Measurements from ENCODE around the gene PLSCR3.
A peak's percentile ranks its signal among the peaks of the same experiment; 100 is the strongest.

PLSCR3 gene

DNA sequence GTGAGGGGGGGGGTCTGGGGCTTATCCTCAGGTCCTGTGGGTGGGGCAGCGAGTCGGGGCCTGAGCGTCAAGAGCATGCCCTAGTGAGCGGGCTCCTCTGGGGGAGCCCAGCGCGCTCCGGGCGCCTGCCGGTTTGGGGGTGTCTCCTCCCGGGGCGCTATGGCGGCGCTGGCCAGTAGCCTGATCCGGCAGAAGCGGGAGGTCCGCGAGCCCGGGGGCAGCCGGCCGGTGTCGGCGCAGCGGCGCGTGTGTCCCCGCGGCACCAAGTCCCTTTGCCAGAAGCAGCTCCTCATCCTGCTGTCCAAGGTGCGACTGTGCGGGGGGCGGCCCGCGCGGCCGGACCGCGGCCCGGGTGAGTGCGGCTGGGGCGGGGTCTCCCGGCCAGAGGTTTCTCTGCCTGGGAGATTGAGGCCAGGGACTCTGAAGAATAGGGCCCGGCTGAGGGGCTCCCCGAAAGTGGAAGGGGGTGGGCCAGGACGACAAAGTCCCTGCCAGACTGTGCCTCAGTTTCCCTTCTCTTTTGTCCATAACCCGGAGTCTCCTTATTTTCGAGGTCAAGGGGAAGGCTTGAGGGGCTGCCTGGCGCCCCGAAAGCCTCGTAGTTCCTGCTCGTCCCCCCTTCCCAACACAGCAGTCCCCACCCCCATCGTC, 45.3 kb upstream of the PLSCR3 start, which contains the start of gene FGF11:
Gene FGF11, plus strand, starts transcription at position 51 of the 651 bp plus-strand sequence. Its CDS starts 109 bp downstream, at position 160.
- DNase-seq (ENCODE audit: low read depth in 2 of 2) = no peak
- TF ChIP-seq, protein P1, sequence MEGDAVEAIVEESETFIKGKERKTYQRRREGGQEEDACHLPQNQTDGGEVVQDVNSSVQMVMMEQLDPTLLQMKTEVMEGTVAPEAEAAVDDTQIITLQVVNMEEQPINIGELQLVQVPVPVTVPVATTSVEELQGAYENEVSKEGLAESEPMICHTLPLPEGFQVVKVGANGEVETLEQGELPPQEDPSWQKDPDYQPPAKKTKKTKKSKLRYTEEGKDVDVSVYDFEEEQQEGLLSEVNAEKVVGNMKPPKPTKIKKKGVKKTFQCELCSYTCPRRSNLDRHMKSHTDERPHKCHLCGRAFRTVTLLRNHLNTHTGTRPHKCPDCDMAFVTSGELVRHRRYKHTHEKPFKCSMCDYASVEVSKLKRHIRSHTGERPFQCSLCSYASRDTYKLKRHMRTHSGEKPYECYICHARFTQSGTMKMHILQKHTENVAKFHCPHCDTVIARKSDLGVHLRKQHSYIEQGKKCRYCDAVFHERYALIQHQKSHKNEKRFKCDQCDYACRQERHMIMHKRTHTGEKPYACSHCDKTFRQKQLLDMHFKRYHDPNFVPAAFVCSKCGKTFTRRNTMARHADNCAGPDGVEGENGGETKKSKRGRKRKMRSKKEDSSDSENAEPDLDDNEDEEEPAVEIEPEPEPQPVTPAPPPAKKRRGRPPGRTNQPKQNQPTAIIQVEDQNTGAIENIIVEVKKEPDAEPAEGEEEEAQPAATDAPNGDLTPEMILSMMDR (IDR thresholded peaks at IDR 0.05; ENCODE audit: low read depth, low read length) = no peak
- H3K4me3 ChIP-seq (replicated peaks in 1 of 2; ENCODE audit: low read depth in 2 of 2, low read length in 2 of 2) = peak within 1 kb of the TSS; percentile 48 to 50

DNA sequence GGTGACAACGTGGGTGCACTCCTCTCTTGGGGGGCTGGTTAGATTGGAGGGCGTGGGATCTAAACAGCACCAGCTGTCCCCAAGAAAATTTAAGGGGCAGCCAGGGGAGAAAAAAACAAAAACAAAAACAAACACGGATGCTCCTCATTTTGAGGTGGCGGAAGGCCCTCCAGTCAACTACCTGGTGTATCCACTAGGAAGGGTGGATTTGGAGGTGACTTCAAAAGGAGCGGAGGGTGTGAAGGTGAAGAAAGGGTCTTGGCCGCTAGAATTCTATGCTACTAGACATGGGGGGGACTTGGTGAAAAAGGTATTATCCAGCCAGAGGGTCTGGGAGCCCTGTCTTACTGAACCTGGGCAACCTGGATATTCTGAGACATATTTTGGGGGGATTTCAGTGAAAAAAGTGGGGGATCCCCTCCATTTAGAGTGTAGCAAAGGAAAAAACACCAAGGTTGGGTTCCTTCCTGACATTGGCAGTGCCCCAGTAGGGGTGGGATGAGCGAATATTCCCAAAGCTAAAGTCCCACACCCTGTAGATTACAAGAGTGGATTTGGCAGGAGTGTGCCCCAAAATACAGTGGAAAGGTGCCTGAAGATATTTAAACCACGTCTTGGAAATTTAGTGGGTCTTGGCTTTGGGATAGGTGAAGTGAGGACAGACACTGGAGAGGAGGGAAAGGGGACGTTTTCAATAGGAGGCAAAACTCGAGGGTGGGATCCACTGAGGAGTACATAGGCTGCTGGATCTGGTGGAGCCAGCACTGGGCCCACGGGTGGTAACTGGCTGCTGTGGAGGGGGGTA, 44.5 kb upstream of the PLSCR3 start:
- DNase-seq (ENCODE audit: low read depth in 2 of 2) = no peak
- TF ChIP-seq, protein P1 (IDR thresholded peaks at IDR 0.05; ENCODE audit: low read depth, low read length) = no peak
- peak overlapping the region in 1 of 2 donors; percentile 46 for H3K4me3 ChIP-seq (replicated peaks in 1 of 2; ENCODE audit: low read depth in 2 of 2, low read length in 2 of 2)

DNA sequence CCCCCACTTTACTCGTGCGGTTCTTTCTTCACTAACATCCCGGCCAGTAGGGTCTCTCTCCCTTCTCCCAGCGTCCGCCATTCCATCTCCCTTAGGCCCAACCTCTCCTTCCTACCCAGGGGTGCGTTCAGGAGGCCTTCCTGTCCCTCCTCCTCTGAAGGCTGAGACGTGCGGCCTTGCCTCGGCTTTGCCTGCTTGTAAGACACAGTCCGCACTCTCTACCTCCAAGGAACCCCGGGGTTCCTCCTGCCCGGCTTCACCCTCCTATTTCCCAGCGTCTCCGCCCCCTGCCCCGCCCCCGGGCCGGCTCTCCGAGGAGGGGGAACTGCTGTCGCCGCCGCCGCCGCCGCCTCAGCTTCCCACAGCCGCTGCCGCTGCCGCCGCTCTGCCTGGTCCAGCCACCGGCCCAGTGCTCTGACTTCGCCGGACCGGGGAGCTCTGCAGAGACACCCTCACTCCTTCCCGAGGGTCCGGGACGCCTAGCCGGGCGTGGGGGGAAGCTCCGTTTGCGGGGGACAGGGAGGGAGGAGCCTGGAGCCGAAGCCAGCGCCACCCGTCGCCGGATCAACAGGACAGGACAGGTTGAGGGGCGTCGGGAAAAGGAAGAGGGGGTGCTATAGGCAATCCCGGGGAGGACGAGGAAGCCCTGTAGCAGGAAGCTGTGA, 43.8 kb upstream of the PLSCR3 start:
- no peak for DNase-seq (ENCODE audit: low read depth in 2 of 2)
- TF ChIP-seq, protein P1 (IDR thresholded peaks at IDR 0.05; ENCODE audit: low read depth, low read length) = no peak
- H3K4me3 ChIP-seq (replicated peaks in 1 of 2; ENCODE audit: low read depth in 2 of 2, low read length in 2 of 2) = peak overlapping the region in 1 of 2 donors; percentile 46

DNA sequence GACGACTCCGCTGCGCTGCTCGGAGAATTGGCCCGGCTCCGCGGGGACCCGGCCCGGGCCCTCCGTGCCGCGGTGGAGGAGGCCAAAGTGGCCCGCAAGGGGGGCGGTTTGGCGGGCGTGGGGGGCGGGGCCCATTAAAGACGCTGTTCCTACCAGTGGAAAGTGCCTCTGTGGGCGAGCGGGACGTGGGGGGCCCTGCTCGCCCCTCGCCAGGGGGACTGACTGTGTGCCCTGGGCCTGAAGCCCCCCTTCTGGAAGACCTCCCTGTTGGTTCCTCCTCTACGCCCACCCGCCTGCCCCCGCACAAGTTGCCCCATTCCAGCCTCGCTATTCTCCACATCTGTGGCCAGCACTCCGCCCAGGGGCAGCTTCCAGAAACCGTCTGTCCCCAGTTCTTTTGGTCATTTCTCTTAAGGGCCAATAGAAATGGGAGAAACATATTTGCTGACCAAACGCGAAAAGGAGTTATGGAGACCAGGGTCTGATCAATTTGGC, 43.1 kb upstream of the PLSCR3 start:
- TF ChIP-seq, protein P1 (IDR thresholded peaks at IDR 0.05; ENCODE audit: low read depth, low read length) = no peak
- H3K4me3 ChIP-seq (replicated peaks in 1 of 2; ENCODE audit: low read depth in 2 of 2, low read length in 2 of 2) = peak overlapping the region; percentile 21 to 35
- DNase-seq (ENCODE audit: low read depth in 2 of 2) = no peak

DNA sequence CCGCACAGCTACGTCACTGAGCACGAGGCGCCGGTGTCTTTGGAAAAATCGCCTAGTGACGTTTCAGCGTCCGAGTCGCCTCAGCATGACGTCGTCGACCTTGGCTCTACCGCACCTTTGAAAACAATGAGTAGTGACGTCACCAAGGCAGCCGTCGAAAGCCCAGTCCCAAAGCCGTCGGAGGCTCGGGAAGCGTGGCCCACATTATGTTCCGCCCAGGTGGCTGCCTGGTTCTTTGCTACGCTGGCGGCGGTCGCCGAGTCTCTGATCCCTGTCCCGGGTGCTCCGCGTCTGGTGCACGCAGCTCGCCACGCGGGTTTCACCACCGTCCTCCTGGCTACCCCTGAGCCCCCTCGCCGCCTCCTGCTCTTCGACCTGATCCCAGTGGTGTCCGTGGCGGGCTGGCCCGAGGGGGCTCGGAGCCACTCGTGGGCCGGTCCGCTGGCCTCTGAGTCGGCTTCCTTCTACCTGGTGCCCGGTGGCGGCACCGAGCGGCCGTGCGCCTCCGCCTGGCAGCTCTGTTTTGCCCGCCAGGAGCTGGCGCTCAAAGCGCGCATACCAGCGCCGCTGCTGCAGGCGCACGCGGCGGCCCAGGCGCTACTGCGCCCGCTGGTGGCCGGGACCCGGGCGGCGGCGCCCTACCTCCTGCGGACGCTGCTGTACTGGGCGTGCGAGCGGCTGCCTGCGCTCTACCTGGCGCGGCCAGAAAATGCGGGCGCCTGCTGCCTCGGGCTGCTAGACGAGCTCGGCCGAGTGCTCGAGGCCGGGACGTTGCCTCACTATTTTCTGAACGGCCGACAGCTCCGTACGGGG, 42.4 kb upstream of the PLSCR3 start:
- H3K4me3 ChIP-seq (replicated peaks in 1 of 2; ENCODE audit: low read depth in 2 of 2, low read length in 2 of 2) = peak overlapping the region; percentile 21 to 37
- TF ChIP-seq, protein P1 (IDR thresholded peaks at IDR 0.05; ENCODE audit: low read depth, low read length) = no peak
- DNase-seq (ENCODE audit: low read depth in 2 of 2) = peak; percentile 73 to 81
